Left hindlimb (tissue), 1 donor: Measurements from ENCODE around the gene CLSTN2.

Source experiments
- DNase-seq: peaks from one replicate; pipeline ENCODE4 v3.0.0-alpha.2; 2018

Gene CLSTN2

GRCh38 chr3:139944256-139944910 is 9.4 kb downstream of the CLSTN2 start:
- no peak for DNase-seq

DNA sequence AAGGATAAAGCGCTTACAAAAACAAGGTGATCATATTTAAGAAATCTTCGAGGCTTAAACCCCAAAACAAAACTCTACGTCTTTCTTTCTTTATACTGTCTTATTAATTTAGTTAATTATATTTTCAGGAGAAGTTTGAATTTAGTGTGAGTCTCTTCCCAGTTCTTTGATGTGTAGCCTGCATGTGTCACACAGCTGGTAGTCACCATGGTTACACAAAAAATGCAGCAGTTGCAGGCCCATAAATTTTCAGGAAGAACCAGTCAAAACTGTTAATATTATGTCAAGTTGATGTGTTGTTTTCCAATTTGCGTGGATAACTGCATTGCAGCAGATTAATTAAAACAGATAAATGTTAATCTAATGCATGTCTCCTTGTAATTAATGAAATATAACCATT is 10.4 kb downstream of the CLSTN2 start:
- DNase-seq: no peak

GRCh38 chr3:139945942-139946341 is 11.0 kb downstream of the CLSTN2 start:
- no peak for DNase-seq

- DNase-seq: no peak
Measured at GRCh38 chr3:139948467-139948866, 13.5 kb downstream of the CLSTN2 start.

DNA sequence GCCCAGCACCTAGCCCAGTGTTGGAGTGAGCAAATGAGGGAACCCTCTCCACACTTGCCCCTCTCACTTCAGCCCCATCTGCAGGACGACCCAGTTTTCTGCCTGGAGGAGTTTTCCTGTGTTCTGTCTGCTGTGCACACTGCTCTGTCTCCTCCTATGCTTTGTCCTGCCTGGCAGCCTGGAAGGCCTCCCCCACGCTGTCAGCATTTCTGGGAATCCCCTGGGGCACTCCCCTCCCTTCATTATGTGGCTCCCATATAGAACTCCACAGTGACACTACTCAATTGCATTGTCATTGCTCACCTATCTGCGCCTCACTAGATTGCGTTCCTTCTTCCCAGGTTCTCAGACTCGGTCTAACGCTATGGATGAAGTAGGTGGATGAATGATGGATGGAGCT is 13.9 kb downstream of the CLSTN2 start:
- no peak for DNase-seq

DNA sequence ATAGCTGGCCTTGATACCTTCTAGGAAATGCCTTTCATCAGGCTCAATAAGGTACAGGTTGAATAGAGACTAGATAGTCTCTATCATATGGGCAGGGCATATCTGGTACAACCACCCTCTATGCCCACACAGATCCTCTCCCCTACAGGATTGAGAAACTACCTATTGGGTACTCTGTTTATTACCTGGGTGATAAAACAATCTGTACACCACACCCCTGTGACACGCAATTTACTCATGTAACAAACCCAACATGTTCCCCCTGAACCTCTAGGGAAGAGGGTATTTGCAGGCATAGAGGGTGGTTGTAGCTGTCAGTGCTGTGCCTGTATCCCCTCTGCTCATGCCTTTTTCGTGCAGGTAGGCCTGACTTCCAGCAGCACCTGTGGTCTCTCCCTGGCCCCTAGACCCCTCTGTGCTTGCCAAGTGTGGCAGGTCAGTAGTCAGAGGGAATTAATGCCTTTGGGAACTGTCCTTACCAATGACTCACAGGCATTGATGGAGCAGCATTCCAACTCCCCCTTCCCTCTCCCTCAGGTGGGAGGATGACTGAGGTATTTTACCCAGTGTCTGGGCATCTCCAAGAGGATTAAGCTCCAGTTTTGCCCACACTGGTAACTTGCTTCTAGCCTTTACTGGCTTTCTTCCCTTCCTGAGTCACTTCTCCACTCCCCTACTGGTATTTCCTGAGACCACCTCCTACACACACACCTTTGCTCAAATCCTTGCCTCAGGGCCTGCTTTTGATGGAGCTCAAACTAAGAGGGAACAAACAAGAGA is 18.3 kb downstream of the CLSTN2 start:
- DNase-seq: no peak

DNA sequence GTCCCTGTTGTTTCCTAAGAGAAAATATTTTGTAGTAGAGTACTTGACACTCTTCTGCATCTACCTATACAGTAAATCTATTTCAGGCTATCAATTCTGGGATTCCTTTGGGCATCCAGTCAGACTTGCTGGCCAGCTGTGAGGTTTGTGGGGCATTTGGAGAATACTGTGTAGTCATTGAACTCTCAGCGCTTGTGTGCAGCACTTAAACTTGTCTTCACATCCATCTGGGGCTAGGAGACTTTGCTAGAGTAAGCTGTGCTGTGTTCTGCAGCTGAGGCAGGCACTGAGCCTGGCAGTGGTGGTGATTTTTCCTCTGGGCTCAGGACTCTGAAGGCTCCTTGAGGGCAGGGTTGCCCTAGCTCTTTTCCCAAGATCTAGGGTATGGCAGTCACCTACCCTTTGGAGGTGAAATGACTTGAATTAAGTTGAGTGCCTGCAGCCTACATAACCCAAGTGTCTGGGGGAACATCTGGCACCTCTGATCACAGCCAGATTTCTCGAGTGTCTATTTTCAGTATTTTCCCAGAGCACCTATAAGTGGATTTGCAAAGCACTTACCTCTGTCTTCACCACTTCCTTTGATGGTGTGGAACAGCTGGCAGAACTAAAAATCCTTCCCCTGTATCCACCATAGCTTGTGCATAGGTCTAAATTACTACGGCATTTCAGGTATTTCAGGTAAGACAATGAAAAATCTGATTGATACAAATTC is 19.3 kb downstream of the CLSTN2 start:
- DNase-seq: no peak

DNA sequence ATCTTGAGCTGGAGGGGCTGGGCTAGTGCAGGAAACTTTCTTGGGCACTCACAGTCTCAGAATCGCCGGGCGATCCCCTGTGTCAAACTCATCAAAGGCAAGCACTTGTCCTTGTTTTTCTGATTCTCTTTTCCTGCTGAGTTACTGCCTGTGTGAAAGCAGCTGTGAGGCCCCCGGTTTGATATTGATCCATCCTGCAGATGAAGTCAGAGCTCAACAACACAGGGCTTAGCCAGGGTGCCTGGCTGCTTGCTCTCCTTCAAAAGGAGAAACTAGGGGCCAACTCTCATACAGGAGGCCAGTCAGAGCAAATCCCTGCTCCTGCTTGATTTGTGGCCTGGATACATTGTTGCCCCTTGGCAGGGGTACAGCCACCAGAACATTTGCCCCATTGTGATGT is 22.9 kb downstream of the CLSTN2 start:
- no peak for DNase-seq

DNA sequence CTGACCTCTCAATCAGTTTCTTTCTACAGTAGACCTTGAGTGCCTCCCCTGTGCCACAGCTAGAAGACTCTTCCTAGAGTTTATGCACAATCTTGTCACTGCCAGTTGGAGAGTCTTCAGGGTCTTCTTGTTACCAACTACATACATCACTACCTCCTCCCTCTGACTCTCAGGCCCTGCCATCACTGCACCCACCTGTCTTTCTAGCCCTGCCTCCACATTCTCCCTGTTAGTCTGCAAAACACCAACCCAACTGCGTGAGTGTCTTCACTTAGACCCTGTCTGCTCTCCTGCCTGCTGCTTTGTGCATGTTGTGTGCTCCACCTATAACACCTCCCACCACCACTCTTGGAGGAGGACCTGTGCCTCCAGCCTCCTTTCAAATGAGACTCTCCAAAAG is 34.4 kb downstream of the CLSTN2 start:
- no peak for DNase-seq

DNA sequence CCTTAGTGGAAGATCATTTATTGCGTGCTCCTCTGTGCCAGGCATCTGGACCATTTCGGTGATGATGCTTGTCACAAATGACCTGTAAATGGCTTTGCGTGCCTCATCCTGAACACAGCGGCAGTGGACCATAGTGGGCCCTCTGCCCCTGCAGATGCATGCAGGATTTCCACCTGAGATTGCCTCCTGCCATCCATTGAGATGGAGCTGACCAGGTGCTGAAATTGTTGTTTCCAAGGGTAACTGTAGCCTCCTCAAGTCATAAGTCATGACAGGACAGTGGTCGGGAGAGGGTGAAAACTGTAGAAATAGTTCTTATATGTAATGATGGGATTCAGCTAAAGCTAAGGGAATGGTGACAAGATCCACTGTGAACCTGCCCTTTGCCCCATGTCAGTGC is 35.5 kb downstream of the CLSTN2 start:
- DNase-seq: no peak

DNA sequence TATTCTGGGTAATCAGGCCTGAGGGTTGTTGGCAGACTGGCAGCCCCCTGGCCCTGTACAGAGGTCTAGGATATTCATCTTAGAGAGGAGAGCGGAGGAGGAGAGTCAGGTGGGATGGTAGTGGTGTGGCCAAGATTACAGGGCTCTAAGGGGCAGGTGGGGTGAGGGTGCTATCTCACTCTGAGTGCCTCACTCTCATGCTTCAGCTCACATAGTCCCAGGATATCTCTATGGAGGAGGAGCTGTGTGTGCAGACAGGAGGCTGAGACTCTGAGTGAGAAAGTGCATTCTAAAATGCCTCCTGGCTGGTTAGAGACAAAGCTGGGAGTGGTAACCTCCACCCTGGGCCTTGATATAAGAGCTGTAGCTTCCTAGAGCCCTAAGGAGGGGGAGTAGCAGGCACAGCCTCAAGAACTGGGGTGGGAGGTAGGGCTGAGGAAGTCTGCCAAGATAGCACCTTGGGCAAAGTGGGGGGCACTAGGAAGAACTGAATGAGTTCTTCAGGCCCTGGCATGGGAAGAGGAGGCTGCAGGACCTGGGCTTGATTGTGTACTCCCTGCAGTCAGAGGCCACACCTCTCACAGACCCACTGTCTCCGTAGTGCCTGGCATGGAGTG is 39.9 kb downstream of the CLSTN2 start:
- DNase-seq: no peak

DNA sequence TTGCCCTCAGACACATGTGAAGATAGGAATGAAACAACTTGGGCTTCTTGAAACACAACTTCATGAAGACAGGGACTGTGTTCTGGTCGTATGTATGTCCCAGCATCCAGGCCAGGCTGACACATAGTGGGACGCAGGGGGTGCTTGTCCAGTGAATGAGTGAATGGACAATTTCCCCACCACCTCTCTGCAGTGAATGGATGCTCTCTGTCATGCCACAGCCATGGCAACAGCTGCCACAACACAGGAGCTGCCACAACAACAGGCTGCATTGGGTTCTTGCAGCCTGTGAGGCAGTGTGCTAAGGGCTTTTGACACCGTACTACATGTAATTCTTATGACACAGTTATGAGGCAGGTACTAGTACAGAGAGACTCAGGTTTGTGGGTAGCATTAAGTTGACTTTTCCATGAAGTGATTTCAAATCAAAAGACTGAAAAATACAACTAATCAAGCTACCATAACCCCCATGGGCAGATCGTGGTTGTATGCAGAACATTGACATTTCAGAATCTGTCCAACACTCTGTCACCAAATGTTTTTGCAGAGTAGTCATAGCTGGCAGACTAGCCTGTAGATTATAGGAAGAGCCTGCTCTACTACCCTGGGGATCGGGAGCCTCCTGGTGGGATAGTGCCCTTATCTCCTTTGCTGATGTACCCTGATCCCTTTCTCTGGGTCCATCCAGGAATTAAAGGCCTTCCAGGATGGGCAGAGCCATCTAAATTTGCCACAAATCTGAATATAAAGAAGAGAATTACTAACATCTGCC is 40.8 kb downstream of the CLSTN2 start:
- DNase-seq: no peak

DNA sequence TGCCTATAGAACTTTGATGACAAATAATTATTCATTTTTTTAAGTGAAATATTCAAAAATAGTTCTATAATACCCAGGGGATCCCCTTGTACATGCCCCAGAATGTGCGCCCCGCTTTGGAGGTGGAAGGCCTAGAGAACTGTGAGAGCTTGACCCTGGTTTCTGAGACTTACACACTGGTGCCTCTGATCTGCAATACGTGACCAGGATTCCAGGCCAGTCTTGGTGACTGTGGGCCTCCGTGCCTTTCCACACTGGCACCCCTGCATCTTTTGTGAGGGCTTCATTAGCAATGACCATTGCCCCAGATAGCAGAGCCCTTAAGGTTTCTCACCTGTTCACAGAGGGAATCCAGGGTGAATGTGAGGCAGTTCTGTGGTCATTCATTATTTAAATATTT is 44.0 kb downstream of the CLSTN2 start:
- no peak for DNase-seq

DNA sequence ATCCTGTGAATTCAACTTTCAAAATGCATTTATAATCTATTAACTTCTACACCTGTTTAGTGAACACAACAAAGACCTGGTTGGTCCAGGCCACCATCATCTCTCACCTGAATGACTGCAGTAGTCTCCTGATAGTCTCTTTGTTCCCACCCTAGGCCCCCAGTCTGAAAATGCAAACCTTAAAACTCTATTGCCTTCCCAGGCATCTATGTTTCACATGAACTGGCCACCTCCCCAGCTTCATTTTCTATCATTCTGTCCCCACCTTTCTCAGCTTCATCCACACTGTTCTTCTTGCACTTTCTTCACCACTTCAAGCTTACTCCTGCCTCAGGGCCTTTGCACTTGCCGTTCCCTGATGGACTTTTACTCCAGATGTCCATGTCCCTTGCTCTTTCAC is 45.0 kb downstream of the CLSTN2 start:
- no peak for DNase-seq

DNA sequence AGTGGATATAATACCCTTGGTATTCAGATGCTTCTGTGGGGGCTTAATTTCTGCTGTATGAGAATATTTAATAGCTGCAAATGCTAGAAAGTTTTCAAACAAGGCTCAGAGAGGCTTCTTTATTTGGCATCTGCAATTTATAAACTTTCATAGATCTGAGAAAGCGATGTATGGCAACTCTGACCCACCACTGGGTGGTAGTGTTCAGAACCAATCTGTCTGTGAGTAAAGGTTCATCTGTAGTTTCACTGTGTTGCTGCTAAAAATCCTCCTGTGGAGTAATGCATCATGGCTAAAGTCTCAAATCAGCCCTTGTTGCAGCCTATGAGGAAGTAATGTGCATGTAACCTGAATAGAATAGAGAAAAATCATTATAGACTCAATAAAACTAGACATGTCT is 47.4 kb downstream of the CLSTN2 start:
- no peak for DNase-seq

DNA sequence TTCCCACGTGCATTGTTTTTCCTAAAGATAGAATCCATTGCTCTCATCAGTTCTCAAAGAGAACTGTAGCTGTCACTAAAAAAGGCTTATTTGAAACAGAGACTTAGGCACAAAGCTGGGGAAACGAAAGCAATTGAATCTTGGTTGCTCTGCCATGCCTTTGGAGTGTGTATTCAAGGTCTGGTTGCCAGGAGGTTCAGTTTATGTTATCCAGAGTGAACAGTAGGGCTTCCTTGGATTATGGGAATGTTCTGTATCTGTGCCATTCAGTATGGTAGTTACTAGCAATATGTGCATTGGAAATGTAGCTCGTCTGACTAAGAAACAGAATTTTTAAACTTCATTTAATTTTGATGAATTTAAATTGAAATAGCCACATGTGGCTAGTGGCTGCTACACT is 50.6 kb downstream of the CLSTN2 start:
- DNase-seq: no peak

DNA sequence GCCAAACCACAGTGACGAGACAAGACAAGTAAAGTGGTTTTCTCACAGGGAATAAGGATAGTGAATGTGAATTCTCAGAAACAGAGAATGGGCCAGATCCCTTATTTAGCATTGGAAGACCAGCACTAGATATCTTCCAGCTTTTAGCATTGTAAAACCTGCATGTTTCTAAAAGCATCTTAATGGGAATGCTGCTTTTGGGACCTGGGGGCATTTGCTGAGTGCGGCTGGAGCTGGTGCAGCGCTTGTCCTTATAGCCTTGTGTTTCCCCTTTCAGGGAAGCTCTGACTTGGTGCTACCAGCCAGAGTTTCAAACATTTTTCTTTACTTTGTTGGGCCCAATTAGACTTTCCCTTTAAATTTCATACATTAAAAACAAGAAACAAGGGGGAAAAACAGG is 52.9 kb downstream of the CLSTN2 start:
- DNase-seq: no peak

GRCh38 chr3:139988472-139989156 is 53.6 kb downstream of the CLSTN2 start:
- DNase-seq: no peak

- DNase-seq: no peak
Measured at GRCh38 chr3:139994891-139995290, 59.9 kb downstream of the CLSTN2 start.

DNA sequence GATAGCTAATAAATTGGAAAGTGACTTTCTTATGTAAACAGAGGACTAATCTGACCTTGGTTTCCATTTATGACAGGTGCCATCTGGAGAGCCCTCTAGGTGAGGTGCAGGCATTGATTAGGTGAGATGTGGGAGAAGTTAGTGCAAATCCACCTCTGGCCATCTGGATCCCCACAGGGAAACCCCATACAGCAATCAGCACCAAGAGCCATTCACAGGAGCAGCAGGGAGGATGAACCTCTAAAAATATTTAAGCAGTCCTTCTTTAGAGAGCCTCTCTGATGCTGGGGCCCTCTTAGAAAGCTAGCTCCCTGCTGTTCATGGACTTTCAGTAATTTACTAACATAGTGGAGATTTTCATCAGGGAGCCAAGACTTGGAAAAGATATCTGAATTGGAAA is 69.3 kb downstream of the CLSTN2 start:
- no peak for DNase-seq

DNA sequence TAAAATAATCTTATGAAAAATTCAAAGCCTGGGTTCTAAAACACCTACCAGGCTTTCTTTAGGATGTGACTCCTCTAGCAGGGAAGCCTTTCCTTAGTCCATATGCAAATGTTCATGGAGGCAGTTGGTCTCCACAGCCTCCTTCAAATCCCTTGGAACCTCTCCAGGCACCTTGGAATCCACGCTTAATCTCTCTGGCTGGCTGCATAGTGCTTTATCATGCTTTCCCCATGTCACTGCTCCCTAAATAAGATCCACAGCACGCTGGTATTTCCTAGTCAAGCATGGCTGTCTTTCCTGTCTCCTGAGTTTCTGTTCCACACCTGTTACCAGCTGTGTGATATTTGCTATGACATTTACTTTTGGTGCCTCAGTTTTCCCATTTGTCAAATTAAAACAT is 71.3 kb downstream of the CLSTN2 start:
- no peak for DNase-seq

GRCh38 chr3:140007081-140007480 is 72.1 kb downstream of the CLSTN2 start:
- DNase-seq: no peak
